Measurements from ENCODE around the gene TNRC6B.

TNRC6B gene

DNA sequence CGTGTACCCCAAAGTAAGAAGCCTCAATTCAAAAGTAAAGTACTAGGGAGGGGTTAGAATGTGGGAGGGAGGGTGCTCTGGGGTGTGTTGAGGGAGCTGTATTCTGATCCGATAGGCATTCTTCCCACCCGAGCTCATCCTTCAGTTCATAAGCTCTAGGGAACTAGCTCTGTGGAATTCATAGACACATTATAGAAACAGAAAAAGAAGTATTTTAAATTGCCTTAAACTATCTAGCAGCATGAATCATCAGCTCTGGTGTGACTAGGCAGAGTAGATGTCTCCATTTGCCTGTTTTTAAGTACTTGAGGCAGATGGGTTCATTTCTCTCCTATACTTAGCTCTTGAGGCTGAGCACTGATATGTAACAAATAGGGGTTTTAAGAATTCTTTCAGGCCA, 185.3 kb downstream of the TNRC6B start:
- TF ChIP-seq, protein P1, sequence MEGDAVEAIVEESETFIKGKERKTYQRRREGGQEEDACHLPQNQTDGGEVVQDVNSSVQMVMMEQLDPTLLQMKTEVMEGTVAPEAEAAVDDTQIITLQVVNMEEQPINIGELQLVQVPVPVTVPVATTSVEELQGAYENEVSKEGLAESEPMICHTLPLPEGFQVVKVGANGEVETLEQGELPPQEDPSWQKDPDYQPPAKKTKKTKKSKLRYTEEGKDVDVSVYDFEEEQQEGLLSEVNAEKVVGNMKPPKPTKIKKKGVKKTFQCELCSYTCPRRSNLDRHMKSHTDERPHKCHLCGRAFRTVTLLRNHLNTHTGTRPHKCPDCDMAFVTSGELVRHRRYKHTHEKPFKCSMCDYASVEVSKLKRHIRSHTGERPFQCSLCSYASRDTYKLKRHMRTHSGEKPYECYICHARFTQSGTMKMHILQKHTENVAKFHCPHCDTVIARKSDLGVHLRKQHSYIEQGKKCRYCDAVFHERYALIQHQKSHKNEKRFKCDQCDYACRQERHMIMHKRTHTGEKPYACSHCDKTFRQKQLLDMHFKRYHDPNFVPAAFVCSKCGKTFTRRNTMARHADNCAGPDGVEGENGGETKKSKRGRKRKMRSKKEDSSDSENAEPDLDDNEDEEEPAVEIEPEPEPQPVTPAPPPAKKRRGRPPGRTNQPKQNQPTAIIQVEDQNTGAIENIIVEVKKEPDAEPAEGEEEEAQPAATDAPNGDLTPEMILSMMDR (IDR thresholded peaks at IDR 0.05; ENCODE audit: control insufficient read depth, extremely low read depth, insufficient read depth), result no peak
- H3K4me3 ChIP-seq (ENCODE audit: low read depth, low read length), result no peak overlapping the region
- no peak for DNase-seq (ENCODE audit: low read depth)

DNA sequence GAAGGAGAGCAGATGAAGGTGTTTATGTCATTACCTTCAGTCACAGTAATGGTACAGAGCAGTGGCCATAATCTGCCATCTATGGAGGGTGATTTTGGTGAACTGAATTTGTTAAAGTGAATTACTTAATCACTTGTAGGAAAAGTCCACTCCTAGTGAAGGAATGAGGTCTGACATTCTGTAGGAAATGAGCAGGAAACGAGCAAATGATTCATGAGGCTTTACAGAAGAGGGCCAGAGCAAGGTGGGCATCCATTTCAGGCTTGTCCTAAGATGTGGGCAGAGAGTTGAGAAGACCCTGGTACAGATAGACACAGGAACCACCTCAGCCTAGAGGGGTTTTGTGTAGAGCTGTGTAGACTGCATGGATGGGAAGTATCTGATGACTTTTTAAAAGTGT, 186.7 kb downstream of the TNRC6B start:
- H3K4me3 ChIP-seq (ENCODE audit: low read depth, low read length), result no peak overlapping the region
- TF ChIP-seq, protein P1 (IDR thresholded peaks at IDR 0.05; ENCODE audit: control insufficient read depth, extremely low read depth, insufficient read depth), result no peak
- no peak for DNase-seq (ENCODE audit: low read depth)

DNA sequence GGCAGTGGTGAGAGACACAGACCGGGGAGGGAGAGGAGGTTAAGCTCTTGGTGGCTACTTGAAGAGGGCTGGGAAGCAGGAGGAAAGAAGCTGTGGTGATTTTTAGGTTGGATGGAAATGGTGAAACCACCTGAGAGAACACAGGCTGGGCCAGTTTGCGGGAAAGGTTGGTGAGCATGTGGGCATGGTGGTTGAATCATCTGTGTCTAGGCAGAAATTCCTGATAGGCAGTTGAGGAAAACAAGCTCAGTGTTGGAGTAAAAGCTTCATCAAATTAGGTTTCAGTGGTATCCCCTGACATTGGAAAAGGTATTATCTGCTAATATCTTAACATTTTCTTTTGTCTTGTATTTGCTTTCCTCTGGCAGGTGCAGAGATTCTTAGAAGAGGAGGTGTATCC, 188.3 kb downstream of the TNRC6B start:
- TF ChIP-seq, protein P1 (IDR thresholded peaks at IDR 0.05; ENCODE audit: control insufficient read depth, extremely low read depth, insufficient read depth), result no peak
- no peak for DNase-seq (ENCODE audit: low read depth)
- no peak overlapping the region for H3K4me3 ChIP-seq (ENCODE audit: low read depth, low read length)

DNA sequence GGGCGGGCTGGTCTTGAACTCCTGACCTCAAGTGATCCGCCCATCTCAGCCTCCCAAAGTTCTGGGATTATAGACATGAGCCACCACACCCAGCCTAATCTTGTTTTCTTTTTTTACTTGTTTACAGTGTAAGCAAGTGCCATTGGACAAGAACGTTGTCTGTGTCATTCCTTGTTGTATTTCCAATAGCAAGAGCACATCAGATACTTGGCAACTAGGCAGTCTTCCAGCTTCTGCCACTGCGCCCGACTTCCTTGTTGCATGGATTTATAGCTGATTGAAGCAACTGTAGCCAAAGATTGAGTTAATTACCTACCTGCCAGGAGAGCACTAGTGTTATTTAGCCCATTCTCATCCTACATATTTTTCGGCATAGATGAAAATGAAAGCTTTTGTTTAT, 189.6 kb downstream of the TNRC6B start:
- TF ChIP-seq, protein P1 (IDR thresholded peaks at IDR 0.05; ENCODE audit: control insufficient read depth, extremely low read depth, insufficient read depth), result no peak
- no peak overlapping the region for H3K4me3 ChIP-seq (ENCODE audit: low read depth, low read length)
- peak; percentile 98 for DNase-seq (ENCODE audit: low read depth)

DNA sequence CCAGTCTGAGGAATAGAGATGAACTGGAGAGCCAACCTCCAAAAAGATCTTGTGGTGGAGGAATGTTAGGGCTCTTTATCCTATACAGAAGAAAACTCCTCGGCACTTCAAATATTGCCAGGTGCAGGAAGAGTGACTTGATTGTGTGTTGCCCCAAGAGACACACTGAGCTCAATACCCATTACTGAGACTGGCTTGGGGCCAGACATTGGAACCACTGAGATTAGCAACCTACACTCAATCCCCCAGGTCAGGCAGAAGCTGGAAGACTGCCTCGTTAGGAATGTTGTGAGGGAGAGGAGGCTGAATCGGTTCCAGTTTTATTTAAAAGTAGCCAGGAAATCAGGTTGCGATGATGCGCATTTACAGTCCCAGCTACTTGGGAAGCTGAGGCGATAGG, 190.3 kb downstream of the TNRC6B start:
- no peak overlapping the region for H3K4me3 ChIP-seq (ENCODE audit: low read depth, low read length)
- TF ChIP-seq, protein P1 (IDR thresholded peaks at IDR 0.05; ENCODE audit: control insufficient read depth, extremely low read depth, insufficient read depth), result no peak
- DNase-seq (ENCODE audit: low read depth), result no peak

DNA sequence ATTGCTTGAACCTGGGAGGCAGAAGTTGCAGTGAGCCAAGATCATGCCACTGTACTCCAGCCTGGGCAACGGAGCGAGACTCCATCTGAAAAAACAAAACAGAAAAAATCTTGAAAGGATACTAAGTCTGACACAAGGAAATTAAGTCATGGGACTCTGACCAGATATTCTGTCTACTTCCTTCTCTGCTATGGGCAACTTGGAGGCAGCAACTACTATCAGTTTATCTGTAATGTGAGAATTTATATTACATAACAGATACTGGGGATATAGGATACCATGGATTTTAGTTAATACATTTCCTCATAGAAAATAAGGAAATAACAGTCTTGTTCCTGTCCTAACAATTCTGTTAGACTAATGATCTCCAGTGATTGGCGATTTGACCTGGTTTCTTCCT, 191.1 kb downstream of the TNRC6B start:
- TF ChIP-seq, protein P1 (IDR thresholded peaks at IDR 0.05; ENCODE audit: control insufficient read depth, extremely low read depth, insufficient read depth), result no peak
- DNase-seq (ENCODE audit: low read depth), result no peak
- H3K4me3 ChIP-seq (ENCODE audit: low read depth, low read length), result no peak overlapping the region

DNA sequence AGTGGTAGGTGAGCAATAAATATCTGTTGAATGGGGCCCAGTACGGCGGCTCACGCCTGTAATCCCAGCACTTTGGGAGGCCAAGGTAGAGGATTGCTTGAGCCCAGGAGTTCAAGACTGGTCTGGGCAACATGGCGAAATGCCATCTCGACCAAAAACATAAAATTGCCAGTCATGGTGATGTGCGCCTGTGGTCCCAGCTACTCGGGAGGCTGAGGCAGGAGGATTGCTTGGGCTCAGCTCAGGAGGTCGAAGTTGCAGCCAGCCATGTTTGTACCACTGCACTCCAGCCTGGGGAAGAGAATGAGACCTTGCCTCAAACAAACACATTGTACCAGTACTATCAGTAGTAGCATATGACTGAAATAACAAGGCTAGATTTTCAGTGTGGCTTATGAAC, 196.8 kb downstream of the TNRC6B start:
- no peak for DNase-seq (ENCODE audit: low read depth)
- H3K4me3 ChIP-seq (ENCODE audit: low read depth, low read length), result no peak overlapping the region
- TF ChIP-seq, protein P1 (IDR thresholded peaks at IDR 0.05; ENCODE audit: control insufficient read depth, extremely low read depth, insufficient read depth), result no peak
